ENCODE results near the gene NDUFAF2. TPM values are rescaled to one million over a fixed set of nuclear protein-coding genes. Genes with fewer than 3 reads are reported as not detected.

NDUFAF2 gene
- total RNA-seq, 2 donors from 2014 or later, result 20.9 to 36.0 TPM

DNA sequence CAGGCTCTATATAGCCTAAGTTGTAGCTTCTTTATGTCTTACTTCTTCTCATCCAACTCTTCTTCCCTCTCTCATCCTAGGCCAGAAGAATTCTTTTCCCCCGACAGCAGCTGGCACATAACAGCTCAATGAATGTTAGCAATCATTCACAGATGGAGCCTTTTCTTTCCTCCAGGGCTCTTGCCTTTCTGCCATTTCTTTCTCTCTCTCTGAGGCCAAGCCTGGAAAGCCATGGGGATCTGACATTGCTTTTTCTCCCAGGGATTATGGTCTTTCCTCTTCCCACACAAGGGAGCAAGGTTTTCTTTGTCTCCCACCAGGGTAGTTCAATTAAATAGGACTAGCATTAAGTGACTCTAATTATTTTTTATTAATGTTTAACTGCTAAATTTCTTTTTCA, 196.8 kb downstream of the NDUFAF2 start:
- TF ChIP-seq, protein P1, sequence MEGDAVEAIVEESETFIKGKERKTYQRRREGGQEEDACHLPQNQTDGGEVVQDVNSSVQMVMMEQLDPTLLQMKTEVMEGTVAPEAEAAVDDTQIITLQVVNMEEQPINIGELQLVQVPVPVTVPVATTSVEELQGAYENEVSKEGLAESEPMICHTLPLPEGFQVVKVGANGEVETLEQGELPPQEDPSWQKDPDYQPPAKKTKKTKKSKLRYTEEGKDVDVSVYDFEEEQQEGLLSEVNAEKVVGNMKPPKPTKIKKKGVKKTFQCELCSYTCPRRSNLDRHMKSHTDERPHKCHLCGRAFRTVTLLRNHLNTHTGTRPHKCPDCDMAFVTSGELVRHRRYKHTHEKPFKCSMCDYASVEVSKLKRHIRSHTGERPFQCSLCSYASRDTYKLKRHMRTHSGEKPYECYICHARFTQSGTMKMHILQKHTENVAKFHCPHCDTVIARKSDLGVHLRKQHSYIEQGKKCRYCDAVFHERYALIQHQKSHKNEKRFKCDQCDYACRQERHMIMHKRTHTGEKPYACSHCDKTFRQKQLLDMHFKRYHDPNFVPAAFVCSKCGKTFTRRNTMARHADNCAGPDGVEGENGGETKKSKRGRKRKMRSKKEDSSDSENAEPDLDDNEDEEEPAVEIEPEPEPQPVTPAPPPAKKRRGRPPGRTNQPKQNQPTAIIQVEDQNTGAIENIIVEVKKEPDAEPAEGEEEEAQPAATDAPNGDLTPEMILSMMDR (IDR thresholded peaks at IDR 0.05), result no peak
- intact Hi-C loops (cut with DNase I), result loop anchor here (5.0 kb wide), 1 partner anchor 84 kb away; no protein-coding TSS in a partner anchor
- no peak overlapping the region for H3K27ac ChIP-seq
- H3K27me3 ChIP-seq, result no peaks in the 10 kb centered on the region
- no peaks in the 10 kb centered on the region for H3K9me3 ChIP-seq
- DNase-seq, result no peak
- H3K4me1 ChIP-seq, result no peaks in the 10 kb centered on the region
- H3K36me3 ChIP-seq, result no peaks in the 10 kb centered on the region
- H3K9ac ChIP-seq (ENCODE audit: low read depth in 2 of 2, low read length in 2 of 2), result no peak overlapping the region
- H3K4me3 ChIP-seq, result no peak overlapping the region

DNA sequence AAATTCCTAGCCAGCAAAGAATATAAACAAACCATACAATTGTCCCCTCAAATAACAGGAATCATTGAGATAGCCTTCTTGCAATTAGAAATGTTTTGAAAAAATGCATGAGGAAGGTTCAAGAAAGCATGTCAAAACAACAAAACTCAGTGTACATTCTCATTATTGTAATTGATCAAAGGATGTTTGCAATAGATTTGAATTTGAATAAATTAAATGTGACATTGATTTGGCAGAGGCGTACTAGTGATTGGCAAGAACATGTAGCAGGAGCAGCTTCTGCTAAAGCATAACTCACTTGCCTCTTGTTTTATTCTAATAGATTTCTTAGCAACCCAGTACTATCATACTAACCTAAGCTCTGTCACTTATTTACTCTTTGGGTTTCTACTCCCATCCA, 197.4 kb downstream of the NDUFAF2 start:
- no peaks in the 10 kb centered on the region for H3K36me3 ChIP-seq
- intact Hi-C loops (cut with DNase I), result loop anchor here (5.0 kb wide), 1 partner anchor 85 kb away; no protein-coding TSS in a partner anchor

DNA sequence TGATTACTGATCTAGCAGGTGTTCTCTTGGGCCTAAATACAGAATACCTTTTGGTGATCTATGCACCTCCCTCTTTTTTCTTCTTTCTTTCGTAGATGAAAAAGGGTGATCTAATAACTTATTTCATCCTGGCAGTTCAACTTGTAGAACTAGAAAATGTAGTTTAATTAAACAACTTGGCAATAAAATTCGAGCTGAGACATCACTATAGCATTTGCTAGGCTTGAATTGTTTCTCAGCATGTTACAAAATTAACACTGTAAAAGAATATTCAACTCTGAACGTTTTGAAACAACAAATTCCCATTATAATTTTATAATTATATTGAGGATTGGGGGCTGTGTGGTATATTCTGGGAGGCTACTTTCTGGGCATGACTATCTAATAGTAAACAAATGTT, 197.8 kb downstream of the NDUFAF2 start:
- TF ChIP-seq, protein P1 (IDR thresholded peaks at IDR 0.05), result no peak
- no peak overlapping the region for H3K27ac ChIP-seq
- H3K9ac ChIP-seq (ENCODE audit: low read depth in 2 of 2, low read length in 2 of 2), result no peak overlapping the region
- intact Hi-C loops (cut with DNase I), result loop anchor here (5.0 kb wide), 1 partner anchor 86 kb away; no protein-coding TSS in a partner anchor
- H3K36me3 ChIP-seq, result no peaks in the 10 kb centered on the region
- H3K27me3 ChIP-seq, result no peaks in the 10 kb centered on the region
- DNase-seq, result no peak
- no peaks in the 10 kb centered on the region for H3K9me3 ChIP-seq
- no peak overlapping the region for H3K4me3 ChIP-seq
- H3K4me1 ChIP-seq, result no peaks in the 10 kb centered on the region

More for the DNA sequence above, 197.4 kb downstream of the NDUFAF2 start:
- Histone ChIP-seq H3K9ac (ENCODE audit: low read depth in 2 of 2, low read length in 2 of 2) (no peak overlapping the region), H3K4me1 (no peaks in the 10 kb centered on the region), H3K9me3 (no peaks in the 10 kb centered on the region), H3K4me3 (no peak overlapping the region), H3K27me3 (no peaks in the 10 kb centered on the region), H3K27ac (no peak overlapping the region)
- no peak for DNase-seq
- TF ChIP-seq, protein P1 (IDR thresholded peaks at IDR 0.05), result no peak

DNA sequence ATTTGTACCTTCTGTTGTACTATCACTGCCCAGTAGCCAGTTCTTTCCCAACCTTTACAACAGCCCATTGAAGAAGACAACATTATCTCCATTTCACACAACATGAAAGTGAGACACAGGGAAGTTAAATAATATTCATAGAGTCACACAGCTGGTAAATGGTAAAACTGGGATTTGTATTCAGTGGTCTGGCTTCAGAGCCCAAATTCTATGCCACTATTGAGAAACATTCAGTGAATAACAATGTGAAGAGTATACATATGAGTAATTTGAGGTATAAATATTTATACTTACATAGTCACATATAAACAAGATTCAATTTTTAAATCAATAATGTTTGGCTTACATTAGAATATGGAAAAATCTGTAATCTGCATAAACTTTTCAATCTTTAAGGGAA, 203.5 kb downstream of the NDUFAF2 start:
- H3K4me3 ChIP-seq, result no peak overlapping the region
- no peak for DNase-seq
- no peaks in the 10 kb centered on the region for H3K36me3 ChIP-seq
- no peaks in the 10 kb centered on the region for H3K27me3 ChIP-seq
- no peak overlapping the region for H3K27ac ChIP-seq
- TF ChIP-seq, protein P1 (IDR thresholded peaks at IDR 0.05), result no peak
- no peaks in the 10 kb centered on the region for H3K4me1 ChIP-seq
- intact Hi-C loops (cut with DNase I), result no loop called here
- no peaks in the 10 kb centered on the region for H3K9me3 ChIP-seq
- H3K9ac ChIP-seq (ENCODE audit: low read depth in 2 of 2, low read length in 2 of 2), result no peak overlapping the region

DNA sequence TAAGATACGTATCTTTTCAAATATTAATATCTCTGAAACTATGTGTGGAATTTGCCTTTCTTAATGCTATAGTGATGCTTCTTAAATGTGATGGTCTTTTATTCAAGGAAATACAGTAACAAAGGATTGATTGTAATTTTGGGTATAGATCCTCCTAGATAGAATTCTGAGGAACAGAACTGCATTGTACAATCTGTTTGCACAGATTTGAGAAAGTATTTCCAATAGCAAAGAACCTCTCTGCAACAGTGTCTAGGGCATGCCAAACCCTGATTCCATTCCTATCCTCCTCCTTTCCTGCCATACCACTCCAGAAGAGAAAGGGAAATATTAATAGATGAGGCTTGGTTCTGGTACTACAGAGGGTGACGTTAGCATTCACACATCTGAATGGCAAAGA, 206.9 kb downstream of the NDUFAF2 start:
- Histone ChIP-seq H3K4me1 (no peaks in the 10 kb centered on the region), H3K27ac (no peak overlapping the region), H3K4me3 (no peak overlapping the region), H3K9ac (ENCODE audit: low read depth in 2 of 2, low read length in 2 of 2) (no peak overlapping the region), H3K9me3 (no peaks in the 10 kb centered on the region), H3K27me3 (no peaks in the 10 kb centered on the region), H3K36me3 (no peaks in the 10 kb centered on the region)
- intact Hi-C loops (cut with DNase I), result no loop called here
- DNase-seq, result no peak
- TF ChIP-seq, protein P1 (IDR thresholded peaks at IDR 0.05), result no peak

Data from colonic mucosa (tissue), 4 donors.